SU-DHL-6 (cell line): ENCODE results near the gene RASSF5.

Experiments
- H2AFZ ChIP-seq: fragments of 200-600 bp; sonication (generic); 2 replicates; pipeline ENCODE4 v1.6.1; 2014; ENCODE audit warnings: low read depth, mild to moderate bottlenecking, moderate library complexity, mixed read lengths, antibody characterized with exemption, low read length; ENCODE audit not compliant: severe bottlenecking
- H3F3A ChIP-seq: fragments of 200-600 bp; shearing (Covaris generic); 2 replicates; pipeline ENCODE4 v1.6.0; 2016; ENCODE audit warnings: antibody characterized with exemption, mild to moderate bottlenecking; ENCODE audit not compliant: insufficient read depth
- H3K27ac ChIP-seq: fragments of 200-600 bp; sonication (generic); 2 replicates; pipeline ENCODE4 v1.5.1; 2016; ENCODE audit warnings: low read depth, mild to moderate bottlenecking, low read length, moderate library complexity, mixed read lengths
- H3K27me3 ChIP-seq: fragments of 200-600 bp; sonication (generic), shearing (Covaris generic); 2 replicates; pipeline ENCODE4 v1.6.0; 2014; ENCODE audit warnings: mild to moderate bottlenecking, low read length
- H3K36me3 ChIP-seq: fragments of 200-600 bp; sonication (generic); 2 replicates; pipeline ENCODE4 v1.6.1; 2014; ENCODE audit warnings: mild to moderate bottlenecking, low read length, mixed read lengths
- H3K4me2 ChIP-seq: fragments of 300-600, 200-600 bp; shearing (Covaris generic), sonication (generic); 2 replicates; pipeline ENCODE4 v1.6.0; 2014; ENCODE audit warnings: low read length, low read depth, mild to moderate bottlenecking; ENCODE audit not compliant: poor library complexity, severe bottlenecking
- H3K4me3 ChIP-seq: fragments of 200-600 bp; sonication (generic); 2 replicates; pipeline ENCODE4 v1.5.1; 2014; ENCODE audit warnings: antibody characterized with exemption, low read length, mild to moderate bottlenecking, mixed read lengths; ENCODE audit not compliant: insufficient read depth, poor library complexity, severe bottlenecking
- H3K79me2 ChIP-seq: fragments of 200-600 bp; sonication (generic); 2 replicates; pipeline ENCODE4 v1.6.1; 2014; ENCODE audit warnings: mild to moderate bottlenecking, low read length, moderate library complexity; ENCODE audit not compliant: insufficient read depth
- H3K9ac ChIP-seq: fragments of 200-600 bp; sonication (generic); 2 replicates; pipeline ENCODE4 v1.7.0; 2014; ENCODE audit warnings: mild to moderate bottlenecking, low read length
- H3K9me2 ChIP-seq: fragments of 200-600 bp; sonication (generic); replicated peaks from 2 replicates; pipeline ENCODE4 v1.6.1; 2014; ENCODE audit warnings: low read length; ENCODE audit not compliant: insufficient read depth
- H3K9me3 ChIP-seq: fragments of 200-600 bp; sonication (generic); 2 replicates; pipeline ENCODE4 v1.6.1; 2014; ENCODE audit warnings: low read length, mixed read lengths; ENCODE audit not compliant: insufficient read depth
- H4K20me1 ChIP-seq: fragments of 200-600 bp; sonication (generic); 2 replicates; pipeline ENCODE4 v1.6.1; 2014; ENCODE audit warnings: low read depth, mild to moderate bottlenecking, antibody characterized with exemption, low read length, moderate library complexity, mixed read lengths
- CTCF ChIP-seq: fragments of 200-600 bp; sonication (generic); IDR thresholded peaks from one replicate; pipeline ENCODE4 v1.5.1; 2017; ENCODE audit warnings: antibody characterized with exemption, mild to moderate bottlenecking, low read length, moderate library complexity; ENCODE audit not compliant: insufficient read depth, poor library complexity, severe bottlenecking
- EZH2phosphoT487 ChIP-seq: fragments of 200-600 bp; sonication (generic), shearing (Covaris generic); conservative IDR thresholded peaks from 2 replicates; pipeline ENCODE4 v1.6.1; 2018; ENCODE audit warnings: mild to moderate bottlenecking, antibody characterized with exemption, low read length, moderate library complexity, mixed read lengths

Gene RASSF5

GRCh38 chr1:206526064-206526911 lies 19.0 kb downstream of the RASSF5 start:
- Histone ChIP-seq H3K9me3 (no peaks in the 10 kb centered on the region), H4K20me1 (no peaks in the 10 kb centered on the region), H2AFZ (no peak overlapping the region), H3K27ac (no peak overlapping the region), H3K4me3 (no peak overlapping the region), H3K27me3 (no peaks in the 10 kb centered on the region), H3K36me3 (no peaks in the 10 kb centered on the region), H3K4me2 (no peak overlapping the region), H3K79me2 (no peaks in the 10 kb centered on the region), H3K9me2 (no peaks in the 10 kb centered on the region), H3F3A (no peaks in the 10 kb centered on the region), H3K9ac (no peak overlapping the region)
- TF ChIP-seq CTCF (no peak), EZH2phosphoT487 (no peak)

GRCh38 chr1:206529425-206529824 lies 22.1 kb downstream of the RASSF5 start:
- Histone ChIP-seq H3K27ac (no peak overlapping the region), H3K36me3 (no peaks in the 10 kb centered on the region), H3K9me3 (no peaks in the 10 kb centered on the region), H4K20me1 (no peaks in the 10 kb centered on the region), H3K9me2 (no peaks in the 10 kb centered on the region), H3F3A (no peaks in the 10 kb centered on the region), H3K27me3 (no peaks in the 10 kb centered on the region), H3K79me2 (no peaks in the 10 kb centered on the region), H3K9ac (no peak overlapping the region), H3K4me2 (no peak overlapping the region), H2AFZ (no peak overlapping the region), H3K4me3 (no peak overlapping the region)
- TF ChIP-seq EZH2phosphoT487: no peak
- TF ChIP-seq CTCF: no peak

GRCh38 chr1:206532368-206532767 lies 25.0 kb downstream of the RASSF5 start:
- H3K9ac ChIP-seq: no peak overlapping the region
- H2AFZ ChIP-seq: no peak overlapping the region
- no peaks in the 10 kb centered on the region for H3K27me3 ChIP-seq
- no peaks in the 10 kb centered on the region for H3K79me2 ChIP-seq
- H4K20me1 ChIP-seq: no peaks in the 10 kb centered on the region
- H3K4me3 ChIP-seq: no peak overlapping the region
- H3K36me3 ChIP-seq: no peaks in the 10 kb centered on the region
- no peaks in the 10 kb centered on the region for H3K9me2 ChIP-seq
- H3K9me3 ChIP-seq: no peaks in the 10 kb centered on the region
- TF ChIP-seq EZH2phosphoT487 (no peak), CTCF (no peak)
- H3K27ac ChIP-seq: no peak overlapping the region
- no peaks in the 10 kb centered on the region for H3F3A ChIP-seq
- no peak overlapping the region for H3K4me2 ChIP-seq
